Measurements from ENCODE around the gene SETD3. TPM values are rescaled to one million over a fixed set of nuclear protein-coding genes. Genes with fewer than 3 reads are reported as not detected.

Gene SETD3
- total and polyA plus RNA-seq, 2 of the 8 experiments (the other 6 are each of a cell fraction or from before 2014, with no cell fraction given) = 24.0 to 64.0 TPM

DNA sequence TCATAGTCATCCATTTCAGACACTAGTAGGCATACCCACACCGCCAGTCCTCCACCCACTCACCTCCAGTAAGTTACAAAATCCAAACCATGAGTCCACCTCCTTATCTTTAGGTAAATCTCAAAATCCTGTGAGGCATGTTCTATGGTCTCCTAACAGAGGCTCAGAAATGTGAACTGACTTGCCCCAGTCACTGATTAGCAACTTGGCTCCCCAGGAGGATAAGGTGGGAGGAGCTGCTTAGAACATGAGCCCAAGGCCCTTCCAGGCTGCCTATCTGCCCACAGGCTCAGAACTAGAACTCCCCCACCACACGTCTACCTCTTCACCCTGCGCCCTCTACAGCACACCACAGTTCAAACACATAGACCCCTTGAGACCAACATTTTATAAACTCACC is 19.9 kb downstream of the SETD3 start (continued):
- TF ChIP-seq, protein P1, sequence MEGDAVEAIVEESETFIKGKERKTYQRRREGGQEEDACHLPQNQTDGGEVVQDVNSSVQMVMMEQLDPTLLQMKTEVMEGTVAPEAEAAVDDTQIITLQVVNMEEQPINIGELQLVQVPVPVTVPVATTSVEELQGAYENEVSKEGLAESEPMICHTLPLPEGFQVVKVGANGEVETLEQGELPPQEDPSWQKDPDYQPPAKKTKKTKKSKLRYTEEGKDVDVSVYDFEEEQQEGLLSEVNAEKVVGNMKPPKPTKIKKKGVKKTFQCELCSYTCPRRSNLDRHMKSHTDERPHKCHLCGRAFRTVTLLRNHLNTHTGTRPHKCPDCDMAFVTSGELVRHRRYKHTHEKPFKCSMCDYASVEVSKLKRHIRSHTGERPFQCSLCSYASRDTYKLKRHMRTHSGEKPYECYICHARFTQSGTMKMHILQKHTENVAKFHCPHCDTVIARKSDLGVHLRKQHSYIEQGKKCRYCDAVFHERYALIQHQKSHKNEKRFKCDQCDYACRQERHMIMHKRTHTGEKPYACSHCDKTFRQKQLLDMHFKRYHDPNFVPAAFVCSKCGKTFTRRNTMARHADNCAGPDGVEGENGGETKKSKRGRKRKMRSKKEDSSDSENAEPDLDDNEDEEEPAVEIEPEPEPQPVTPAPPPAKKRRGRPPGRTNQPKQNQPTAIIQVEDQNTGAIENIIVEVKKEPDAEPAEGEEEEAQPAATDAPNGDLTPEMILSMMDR (IDR thresholded peaks at IDR 0.05; ENCODE audit: control extremely low read depth in 1 of 3, insufficient read depth in 1 of 3, low read depth in 1 of 3, low read length in 3 of 3) = peak in 2 of 3 experiments; percentile 17 to 43; a peak in 1 of 4 replicates
- TF ChIP-seq, protein P2, sequence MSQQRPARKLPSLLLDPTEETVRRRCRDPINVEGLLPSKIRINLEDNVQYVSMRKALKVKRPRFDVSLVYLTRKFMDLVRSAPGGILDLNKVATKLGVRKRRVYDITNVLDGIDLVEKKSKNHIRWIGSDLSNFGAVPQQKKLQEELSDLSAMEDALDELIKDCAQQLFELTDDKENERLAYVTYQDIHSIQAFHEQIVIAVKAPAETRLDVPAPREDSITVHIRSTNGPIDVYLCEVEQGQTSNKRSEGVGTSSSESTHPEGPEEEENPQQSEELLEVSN (IDR thresholded peaks at IDR 0.05) = no peak
- TF ChIP-seq, protein P3, sequence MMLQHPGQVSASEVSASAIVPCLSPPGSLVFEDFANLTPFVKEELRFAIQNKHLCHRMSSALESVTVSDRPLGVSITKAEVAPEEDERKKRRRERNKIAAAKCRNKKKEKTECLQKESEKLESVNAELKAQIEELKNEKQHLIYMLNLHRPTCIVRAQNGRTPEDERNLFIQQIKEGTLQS (IDR thresholded peaks at IDR 0.05; ENCODE audit: insufficient read depth, low read depth, low read length) = no peak
- TF ChIP-seq FOSL1 (IDR thresholded peaks at IDR 0.05; ENCODE audit: insufficient read depth, low read depth, low read length) (no peak), CBX8 (IDR thresholded peaks at IDR 0.05; ENCODE audit: borderline replicate concordance, low read depth, low read length) (no peak), RXRA (IDR thresholded peaks at IDR 0.05; ENCODE audit: insufficient read depth, low read depth, low read length) (no peak)

Data from H1 (cell line).